Hepatocyte (in vitro differentiated cells): ENCODE data around the gene SCRT2. TPM values are rescaled to one million over a fixed set of nuclear protein-coding genes. Genes with fewer than 3 reads are reported as not detected.

Experiments
- DNase-seq: peaks from one replicate; pipeline ENCODE4 v3.0.0-alpha.2; 2016; ENCODE audit warnings: low spot score
- H2AFZ ChIP-seq: fragments of 200-600 bp; sonication (generic); 2 replicates; pipeline ENCODE4 v1.6.0; 2016; ENCODE audit warnings: antibody characterized with exemption, mild to moderate bottlenecking
- H3K27ac ChIP-seq: fragments of 200-600 bp; sonication (generic); 2 replicates; pipeline ENCODE4 v1.5.1; 2016; ENCODE audit warnings: mild to moderate bottlenecking
- H3K27me3 ChIP-seq: fragments of 200-600 bp; sonication (generic); 2 replicates; pipeline ENCODE4 v1.6.1; 2016
- H3K36me3 ChIP-seq: fragments of 200-600 bp; sonication (generic); replicated peaks from 2 replicates; pipeline ENCODE4 v1.5.1; 2016; ENCODE audit warnings: low read depth; ENCODE audit not compliant: insufficient read depth
- H3K4me1 ChIP-seq: fragments of 200-600 bp; sonication (generic); 2 replicates; pipeline ENCODE4 v1.5.1; 2016; ENCODE audit warnings: mild to moderate bottlenecking, moderate library complexity; ENCODE audit not compliant: insufficient read depth
- H3K4me2 ChIP-seq: fragments of 200-600 bp; sonication (generic); 2 replicates; pipeline ENCODE4 v1.6.0; 2016
- H3K4me3 ChIP-seq: fragments of 200-600 bp; sonication (generic); 2 replicates; pipeline ENCODE4 v1.5.1; 2016; ENCODE audit warnings: mild to moderate bottlenecking
- H3K79me2 ChIP-seq: fragments of 200-600 bp; sonication (generic); 2 replicates; pipeline ENCODE4 v1.6.0; 2017; ENCODE audit warnings: mild to moderate bottlenecking
- H3K9me2 ChIP-seq: fragments of 200-600 bp; sonication (generic); replicated peaks from 2 replicates; pipeline ENCODE4 v1.6.0; 2017; ENCODE audit warnings: mild to moderate bottlenecking; ENCODE audit not compliant: insufficient read depth
- H3K9me3 ChIP-seq: fragments of 200-600 bp; sonication (generic); 2 replicates; pipeline ENCODE4 v1.5.1; 2016; ENCODE audit warnings: low read depth, mild to moderate bottlenecking
- H4K20me1 ChIP-seq: fragments of 200-600 bp; sonication (generic); 2 replicates; pipeline ENCODE4 v1.6.0; 2016; ENCODE audit warnings: mild to moderate bottlenecking; ENCODE audit not compliant: insufficient read depth, poor library complexity, severe bottlenecking
- EZH2 ChIP-seq: fragments of 200-600 bp; sonication (generic); IDR thresholded peaks from 2 replicates; pipeline ENCODE4 v1.6.1; 2016; ENCODE audit warnings: antibody characterized with exemption, mild to moderate bottlenecking, borderline replicate concordance
- EZH2phosphoT487 ChIP-seq: fragments of 200-600 bp; sonication (generic); IDR thresholded peaks from one replicate; pipeline ENCODE4 v1.6.1; 2018; ENCODE audit warnings: antibody characterized with exemption, mild to moderate bottlenecking, low read depth, moderate library complexity; ENCODE audit not compliant: unreplicated experiment, severe bottlenecking
- WGBS: methylation state at CpG from one replicate; pipeline ENCODE4 v1.1.6; 2016; ENCODE audit warnings: low lambda C conversion rate; ENCODE audit errors: missing lambda C conversion rate; 5-methylcytosine and 5-hydroxymethylcytosine counted together
- polyA plus RNA-seq: library from polyadenylated mRNA; unstranded; fragments of >200 nt; fragmentation: Nextera tagmentation; extraction: Ambion mirVana; gene quantifications from 2 replicates; pipeline ENCODE4 v1.2.1, GENCODE V29; 2016
- total RNA-seq: library from RNA; depleted of rRNA; stranded (reverse); fragments of >200 nt; gene quantifications from 2 replicates; pipeline ENCODE4 v1.2.3, GENCODE V29; 2014
- TF ChIP-seq, protein P1 (sequence below): fragments of 200-600 bp; sonication (generic); IDR thresholded peaks from 2 replicates; pipeline ENCODE4 v1.5.1; 2016; ENCODE audit warnings: antibody characterized with exemption, mild to moderate bottlenecking; ENCODE audit not compliant: poor library complexity

The SCRT2 gene
- total and polyA plus RNA-seq, 2 experiments from 2014 or later = not detected

DNA sequence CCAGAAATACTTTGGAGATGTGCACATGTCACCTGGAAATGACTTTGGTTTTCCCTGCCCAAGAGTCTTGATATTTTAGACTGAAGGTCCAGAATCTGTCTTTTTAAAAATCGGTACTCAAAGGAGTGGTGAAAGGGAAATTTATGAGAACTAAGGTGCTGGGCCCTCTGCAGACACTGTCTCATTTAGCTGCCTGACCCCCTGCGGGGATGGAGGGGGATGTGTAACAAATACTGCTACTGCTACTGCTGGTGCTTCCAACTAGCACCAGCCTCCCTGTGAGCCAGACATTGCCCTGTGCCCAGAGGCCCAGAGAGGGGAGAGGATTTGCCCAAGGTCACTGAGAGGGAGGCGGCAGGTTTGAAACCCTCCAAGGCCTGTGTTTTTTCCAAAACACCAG, 7.0 kb downstream of the SCRT2 start:
- H3K27ac ChIP-seq = no peak overlapping the region
- TF ChIP-seq, protein P1, sequence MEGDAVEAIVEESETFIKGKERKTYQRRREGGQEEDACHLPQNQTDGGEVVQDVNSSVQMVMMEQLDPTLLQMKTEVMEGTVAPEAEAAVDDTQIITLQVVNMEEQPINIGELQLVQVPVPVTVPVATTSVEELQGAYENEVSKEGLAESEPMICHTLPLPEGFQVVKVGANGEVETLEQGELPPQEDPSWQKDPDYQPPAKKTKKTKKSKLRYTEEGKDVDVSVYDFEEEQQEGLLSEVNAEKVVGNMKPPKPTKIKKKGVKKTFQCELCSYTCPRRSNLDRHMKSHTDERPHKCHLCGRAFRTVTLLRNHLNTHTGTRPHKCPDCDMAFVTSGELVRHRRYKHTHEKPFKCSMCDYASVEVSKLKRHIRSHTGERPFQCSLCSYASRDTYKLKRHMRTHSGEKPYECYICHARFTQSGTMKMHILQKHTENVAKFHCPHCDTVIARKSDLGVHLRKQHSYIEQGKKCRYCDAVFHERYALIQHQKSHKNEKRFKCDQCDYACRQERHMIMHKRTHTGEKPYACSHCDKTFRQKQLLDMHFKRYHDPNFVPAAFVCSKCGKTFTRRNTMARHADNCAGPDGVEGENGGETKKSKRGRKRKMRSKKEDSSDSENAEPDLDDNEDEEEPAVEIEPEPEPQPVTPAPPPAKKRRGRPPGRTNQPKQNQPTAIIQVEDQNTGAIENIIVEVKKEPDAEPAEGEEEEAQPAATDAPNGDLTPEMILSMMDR = no peak
- TF ChIP-seq EZH2 = no peak
- no peak for TF ChIP-seq EZH2phosphoT487
- no peaks in the 10 kb centered on the region for H4K20me1 ChIP-seq
- H3K4me3 ChIP-seq = no peak overlapping the region
- H3K9me3 ChIP-seq = no peaks in the 10 kb centered on the region
- no peak for DNase-seq
- H2AFZ ChIP-seq = no peak overlapping the region
- H3K4me2 ChIP-seq = no peak overlapping the region
- peaks cover 27% of the 10 kb centered on the region for H3K27me3 ChIP-seq
- WGBS = 79% methylated on average over 3 of the region's 3 CpGs
- H3K79me2 ChIP-seq = no peaks in the 10 kb centered on the region
- no peaks in the 10 kb centered on the region for H3K4me1 ChIP-seq
- no peaks in the 10 kb centered on the region for H3K9me2 ChIP-seq
- no peaks in the 10 kb centered on the region for H3K36me3 ChIP-seq

DNA sequence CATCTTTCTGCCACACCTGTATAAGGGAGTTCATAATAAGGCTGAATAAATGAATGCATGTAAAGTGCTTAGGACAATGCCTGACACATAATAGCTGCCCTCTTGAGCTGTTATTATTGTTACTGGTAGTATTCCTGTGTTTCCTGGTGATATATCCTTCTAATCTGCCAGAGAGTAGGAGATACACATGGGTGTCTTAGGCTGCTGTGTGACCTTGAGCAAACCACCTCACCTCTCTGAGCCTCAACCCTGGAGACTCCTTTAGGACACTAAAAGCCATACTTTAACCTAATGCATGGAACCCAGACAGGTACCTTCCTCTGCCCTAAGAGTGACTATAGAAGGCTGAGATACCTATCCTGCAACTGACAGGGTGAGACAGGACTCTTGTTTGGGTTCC, 7.6 kb downstream of the SCRT2 start:
- Histone ChIP-seq H3K4me3 (no peak overlapping the region), H3K4me2 (no peak overlapping the region), H2AFZ (no peak overlapping the region), H3K79me2 (no peaks in the 10 kb centered on the region), H3K9me2 (no peaks in the 10 kb centered on the region), H3K36me3 (no peaks in the 10 kb centered on the region), H3K27me3 (peaks cover 24% of the 10 kb centered on the region), H4K20me1 (no peaks in the 10 kb centered on the region), H3K27ac (no peak overlapping the region), H3K4me1 (no peaks in the 10 kb centered on the region), H3K9me3 (no peaks in the 10 kb centered on the region)
- TF ChIP-seq EZH2phosphoT487 (no peak), EZH2 (no peak)
- TF ChIP-seq, protein P1 = no peak
- DNase-seq = no peak

DNA sequence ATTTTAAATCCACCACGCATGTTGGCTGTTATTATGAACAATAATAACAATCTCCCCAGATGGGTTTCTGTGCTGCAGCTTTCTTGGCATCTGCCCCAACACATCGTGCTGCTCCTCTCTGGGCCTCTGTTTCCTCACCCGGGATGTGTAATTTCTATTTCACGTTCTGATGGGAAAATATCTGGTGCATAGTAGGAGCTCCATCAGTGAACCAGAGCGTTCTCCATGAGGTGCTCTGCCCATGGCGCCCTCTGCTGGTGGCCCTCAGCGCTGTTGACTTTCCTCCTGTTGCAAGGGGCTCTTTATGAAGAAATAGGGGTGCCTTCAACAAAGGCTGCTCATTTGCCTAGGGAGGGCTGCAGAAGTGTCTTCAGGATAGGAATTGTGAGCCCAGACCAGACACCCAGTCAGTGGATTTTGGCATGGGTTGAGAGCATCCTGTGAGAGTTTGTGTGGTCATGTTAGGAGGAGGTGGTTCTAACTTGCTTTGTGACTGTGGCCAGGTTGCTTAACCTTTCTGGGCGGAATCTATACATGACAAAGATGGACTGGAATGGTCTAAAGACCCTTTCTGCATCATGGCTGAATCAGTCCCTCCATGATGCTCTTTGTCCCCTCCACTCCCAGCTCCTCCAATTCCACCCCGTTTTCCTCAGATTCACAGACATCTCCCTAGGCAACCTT, 8.1 kb downstream of the SCRT2 start:
- Histone ChIP-seq H3K9me3 (no peaks in the 10 kb centered on the region), H3K9me2 (no peaks in the 10 kb centered on the region), H3K4me3 (no peak overlapping the region), H3K4me1 (no peaks in the 10 kb centered on the region), H3K27ac (no peak overlapping the region), H2AFZ (no peak overlapping the region), H3K27me3 (peaks cover 26% of the 10 kb centered on the region), H4K20me1 (no peaks in the 10 kb centered on the region), H3K4me2 (no peak overlapping the region), H3K79me2 (no peaks in the 10 kb centered on the region), H3K36me3 (no peaks in the 10 kb centered on the region)
- DNase-seq = peak; percentile 46
- no peak for TF ChIP-seq EZH2
- TF ChIP-seq, protein P1 = peak; percentile 64
- 42% methylated on average over 9 of the region's 9 CpGs for WGBS

DNA sequence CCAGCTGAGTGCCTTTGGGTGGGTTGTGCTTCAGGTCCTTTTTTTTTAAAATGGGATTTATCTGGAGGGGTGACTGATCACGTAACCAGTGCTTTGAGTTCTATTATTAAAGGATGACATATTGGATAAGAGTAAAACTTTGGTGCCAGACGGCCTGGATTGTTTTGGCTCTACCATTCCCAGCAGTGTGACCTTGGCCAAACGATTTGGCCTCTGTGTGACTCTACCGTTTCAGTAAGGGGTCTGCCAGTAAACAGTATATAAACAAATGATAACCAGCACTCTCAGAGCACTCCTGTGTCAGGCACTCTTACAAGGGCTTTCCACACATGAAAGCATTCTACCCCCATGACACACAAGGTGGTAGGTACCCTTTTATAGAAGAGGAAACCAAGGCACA, 8.7 kb downstream of the SCRT2 start:
- Histone ChIP-seq H4K20me1 (no peaks in the 10 kb centered on the region), H2AFZ (no peak overlapping the region), H3K9me2 (no peaks in the 10 kb centered on the region), H3K9me3 (no peaks in the 10 kb centered on the region), H3K27ac (no peak overlapping the region), H3K27me3 (peaks cover 32% of the 10 kb centered on the region), H3K79me2 (no peaks in the 10 kb centered on the region), H3K36me3 (no peaks in the 10 kb centered on the region), H3K4me1 (no peaks in the 10 kb centered on the region), H3K4me3 (no peak overlapping the region), H3K4me2 (no peak overlapping the region)
- DNase-seq = no peak
- WGBS = 54% methylated on average over 4 of the region's 4 CpGs
- TF ChIP-seq, protein P1 = no peak
- TF ChIP-seq EZH2 (no peak), EZH2phosphoT487 (no peak)
